ENCODE results near the gene PPIA. TPM values are rescaled to one million over a fixed set of nuclear protein-coding genes. Genes with fewer than 3 reads are reported as not detected.

PPIA gene
- total and polyA plus RNA-seq, 4 donors, result 1,416 to 5,113 (median 2,465) TPM

GRCh38 chr7:44846816-44847508 lies 50.5 kb downstream of the PPIA start:
- WGBS, 2 donors, result 0% methylated on average over 12 of the region's 12 CpGs
- ATAC-seq (ENCODE audit: insufficient read depth, low FRiP score) (no peak), DNase-seq (peak in 1 of 3 donors; percentile 24)
- Histone ChIP-seq H3K9ac (ENCODE audit: insufficient read depth in 1 of 2, low read length in 2 of 2) (peak overlapping the region; percentile 99 to 100), H3K27ac (ENCODE audit: low read depth in 1 of 2, low read length in 1 of 2) (peak overlapping the region; percentile 96 to 99), H3K4me3 (peak overlapping the region; percentile 86), H3K4me1 (ENCODE audit: control insufficient read depth in 5 of 5, insufficient read depth in 5 of 5, low read length in 5 of 5) (peaks cover 2 to 24% (median 5%) of the 10 kb centered on the region in 5 donors), H3K9me3 (ENCODE audit: control insufficient read depth in 4 of 4, insufficient read depth in 3 of 4, low read length in 3 of 4) (no peaks in the 10 kb centered on the region), H3K27me3 (ENCODE audit: control insufficient read depth in 3 of 3, insufficient read depth in 3 of 3, low read length in 2 of 3) (no peaks in the 10 kb centered on the region), H3K36me3 (ENCODE audit: control insufficient read depth in 4 of 4, insufficient read depth in 4 of 4, low read length in 4 of 4) (peaks cover 0 to 4% (median 0%) of the 10 kb centered on the region in 4 donors)
- no peak for TF ChIP-seq CTCF (IDR thresholded peaks at IDR 0.05; ENCODE audit: control extremely low read depth, extremely low read depth)

GRCh38 chr7:44847509-44847919 lies 51.0 kb downstream of the PPIA start:
- DNase-seq (peak; percentile 92), ATAC-seq (ENCODE audit: insufficient read depth, low FRiP score) (peak; percentile 75)
- peaks cover 0 to 4% (median 0%) of the 10 kb centered on the region in 4 donors for H3K36me3 ChIP-seq (ENCODE audit: control insufficient read depth in 4 of 4, insufficient read depth in 4 of 4, low read length in 4 of 4)
- H3K27me3 ChIP-seq (ENCODE audit: control insufficient read depth in 3 of 3, insufficient read depth in 3 of 3, low read length in 2 of 3), result no peaks in the 10 kb centered on the region
- peak overlapping the region; percentile 96 to 99 for H3K27ac ChIP-seq (ENCODE audit: low read depth in 1 of 2, low read length in 1 of 2)
- H3K9me3 ChIP-seq (ENCODE audit: control insufficient read depth in 4 of 4, insufficient read depth in 3 of 4, low read length in 3 of 4), result no peaks in the 10 kb centered on the region
- 0 to 1% methylated on average over 36 of the region's 36 CpGs for WGBS, 2 donors
- peaks cover 2 to 24% (median 4%) of the 10 kb centered on the region in 5 donors for H3K4me1 ChIP-seq (ENCODE audit: control insufficient read depth in 5 of 5, insufficient read depth in 5 of 5, low read length in 5 of 5)
- H3K9ac ChIP-seq (ENCODE audit: insufficient read depth in 1 of 2, low read length in 2 of 2), result peak overlapping the region; percentile 99 to 100
- TF ChIP-seq CTCF (IDR thresholded peaks at IDR 0.05; ENCODE audit: control extremely low read depth, extremely low read depth), result peak; percentile 63
- H3K4me3 ChIP-seq, result peak overlapping the region; percentile 86

GRCh38 chr7:44847920-44848634 lies 51.6 kb downstream of the PPIA start, which contains the start of gene H2AZ2:
TSS of gene H2AZ2 (minus strand) at chr7:44848087. CDS start at chr7:44847971, 116 bp downstream.
- Histone ChIP-seq H3K4me3 (peak within 1 kb of the TSS; percentile 86), H3K4me1 (ENCODE audit: control insufficient read depth in 5 of 5, insufficient read depth in 5 of 5, low read length in 5 of 5) (peaks cover 0 to 24% (median 4%) of the 10 kb centered on the region in 5 donors), H3K27ac (ENCODE audit: low read depth in 1 of 2, low read length in 1 of 2) (peak within 1 kb of the TSS; percentile 96 to 99), H3K9ac (ENCODE audit: insufficient read depth in 1 of 2, low read length in 2 of 2) (peak within 1 kb of the TSS; percentile 99 to 100), H3K36me3 (ENCODE audit: control insufficient read depth in 4 of 4, insufficient read depth in 4 of 4, low read length in 4 of 4) (peaks cover 0 to 4% (median 0%) of the 10 kb centered on the region in 4 donors), H3K9me3 (ENCODE audit: control insufficient read depth in 4 of 4, insufficient read depth in 3 of 4, low read length in 3 of 4) (no peaks in the 10 kb centered on the region), H3K27me3 (ENCODE audit: control insufficient read depth in 3 of 3, insufficient read depth in 3 of 3, low read length in 2 of 3) (no peaks in the 10 kb centered on the region)
- no peak for TF ChIP-seq CTCF (IDR thresholded peaks at IDR 0.05; ENCODE audit: control extremely low read depth, extremely low read depth)
- DNase-seq (peak; percentile 100), ATAC-seq (ENCODE audit: insufficient read depth, low FRiP score) (peak; percentile 95)
- WGBS, 2 donors, result 0 to 1% methylated on average over 58 to 70 of the region's 70 CpGs

Measured in lung (tissue), 12 donors.